Muscle of arm (tissue), 12 donors: ENCODE results near the gene ZNF205. TPM values are rescaled to one million over a fixed set of nuclear protein-coding genes. Genes with fewer than 3 reads are reported as not detected.
"Not testable (repeated sequence)": the region's sequence is repeated elsewhere in the genome, so short reads cannot be mapped to it uniquely, and the experiment has no call there.

ENCODE experiments used
- DNase-seq: peaks from one replicate; pipeline ENCODE4 v3.0.0-alpha.2; 2013
- polyA plus RNA-seq, 12 donors: library from polyadenylated mRNA; unstranded; fragments of 120-200 nt; gene quantifications; one replicate each; pipeline ENCODE4 v1.2.1, GENCODE V29; 2013; ENCODE audit not compliant: insufficient read length in 12 of 12

Gene ZNF205
- polyA plus RNA-seq, 12 donors = 10.3 to 20.5 (median 12.4) TPM; not detected in 1

DNA sequence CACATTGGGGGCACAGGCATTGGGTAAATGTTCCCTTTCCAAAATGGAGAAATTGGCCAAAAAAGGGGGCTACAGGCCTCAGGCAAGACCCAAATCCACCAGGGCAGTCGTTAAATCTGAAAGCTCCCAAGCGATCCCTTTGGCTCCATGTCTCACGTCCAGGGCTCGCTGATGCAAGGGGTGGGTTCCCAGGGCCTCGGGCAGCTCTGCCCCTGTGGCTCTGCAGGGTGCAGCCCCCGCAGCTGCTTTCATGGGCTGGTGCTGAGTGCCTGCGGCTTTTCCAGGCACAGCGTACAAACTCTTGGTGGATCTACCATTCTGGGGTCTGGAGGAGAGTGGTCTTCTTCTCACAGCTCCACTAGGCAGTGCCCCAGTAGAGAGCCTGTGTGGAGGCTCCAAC lies 29.0 kb upstream of the ZNF205 start:
- not testable (repeated sequence) for DNase-seq

DNA sequence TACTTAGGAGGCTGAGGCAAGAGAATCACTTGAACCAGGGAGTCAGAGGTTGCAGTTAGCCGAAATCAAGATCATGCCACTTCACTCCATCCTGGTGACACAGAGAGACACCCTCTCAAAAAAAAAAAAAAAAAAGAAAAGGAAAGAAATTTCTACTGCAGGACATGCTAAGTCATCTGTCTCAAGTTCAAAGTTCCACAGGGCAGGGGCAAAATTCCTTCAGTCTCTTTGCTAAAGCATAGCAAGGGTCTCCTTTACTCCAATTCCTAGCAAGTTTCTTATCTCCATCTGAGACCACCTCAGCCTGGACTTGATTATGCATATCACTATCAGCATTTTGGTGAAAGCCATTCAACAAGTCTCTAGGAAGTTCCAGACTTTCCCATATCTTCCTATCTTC lies 27.9 kb upstream of the ZNF205 start:
- DNase-seq = no peak

GRCh38 chr16:3084969-3085670 lies 27.3 kb upstream of the ZNF205 start:
- no peak for DNase-seq

DNA sequence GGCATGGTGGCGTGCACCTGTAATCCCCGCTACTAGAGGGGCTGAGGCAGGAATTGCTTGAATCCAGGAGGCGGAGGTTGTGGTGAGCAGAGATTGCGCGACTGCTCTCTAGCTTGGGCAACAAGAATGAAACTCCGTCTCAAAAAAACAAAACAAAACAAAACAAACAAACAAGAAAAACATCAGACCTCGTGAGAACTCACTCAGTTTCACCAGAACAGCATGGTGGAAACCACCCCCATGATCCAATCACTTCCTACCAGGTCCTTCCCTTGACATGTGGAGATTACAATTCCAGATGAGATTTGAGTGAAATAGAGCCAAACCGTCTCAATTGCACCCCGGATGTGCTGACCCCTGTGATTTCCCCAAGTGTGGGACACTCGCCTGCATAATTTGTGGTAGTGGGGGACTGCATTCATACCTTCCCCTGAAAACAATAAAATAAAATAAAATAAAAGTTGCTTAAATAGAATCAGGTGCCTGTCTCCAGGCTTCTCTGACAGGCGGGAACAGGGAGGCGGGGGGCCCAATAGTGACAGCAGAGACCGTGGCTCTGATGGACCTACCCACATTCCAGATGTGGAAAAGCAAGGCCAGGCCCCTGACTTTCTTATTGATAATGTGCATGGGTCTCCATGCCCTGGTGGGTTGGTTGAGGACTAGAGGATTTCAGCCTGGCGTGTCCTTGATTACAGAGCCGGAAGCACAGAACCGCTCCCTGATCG lies 26.4 kb upstream of the ZNF205 start:
- no peak for DNase-seq

GRCh38 chr16:3086596-3087242 lies 25.7 kb upstream of the ZNF205 start:
- no peak for DNase-seq

DNA sequence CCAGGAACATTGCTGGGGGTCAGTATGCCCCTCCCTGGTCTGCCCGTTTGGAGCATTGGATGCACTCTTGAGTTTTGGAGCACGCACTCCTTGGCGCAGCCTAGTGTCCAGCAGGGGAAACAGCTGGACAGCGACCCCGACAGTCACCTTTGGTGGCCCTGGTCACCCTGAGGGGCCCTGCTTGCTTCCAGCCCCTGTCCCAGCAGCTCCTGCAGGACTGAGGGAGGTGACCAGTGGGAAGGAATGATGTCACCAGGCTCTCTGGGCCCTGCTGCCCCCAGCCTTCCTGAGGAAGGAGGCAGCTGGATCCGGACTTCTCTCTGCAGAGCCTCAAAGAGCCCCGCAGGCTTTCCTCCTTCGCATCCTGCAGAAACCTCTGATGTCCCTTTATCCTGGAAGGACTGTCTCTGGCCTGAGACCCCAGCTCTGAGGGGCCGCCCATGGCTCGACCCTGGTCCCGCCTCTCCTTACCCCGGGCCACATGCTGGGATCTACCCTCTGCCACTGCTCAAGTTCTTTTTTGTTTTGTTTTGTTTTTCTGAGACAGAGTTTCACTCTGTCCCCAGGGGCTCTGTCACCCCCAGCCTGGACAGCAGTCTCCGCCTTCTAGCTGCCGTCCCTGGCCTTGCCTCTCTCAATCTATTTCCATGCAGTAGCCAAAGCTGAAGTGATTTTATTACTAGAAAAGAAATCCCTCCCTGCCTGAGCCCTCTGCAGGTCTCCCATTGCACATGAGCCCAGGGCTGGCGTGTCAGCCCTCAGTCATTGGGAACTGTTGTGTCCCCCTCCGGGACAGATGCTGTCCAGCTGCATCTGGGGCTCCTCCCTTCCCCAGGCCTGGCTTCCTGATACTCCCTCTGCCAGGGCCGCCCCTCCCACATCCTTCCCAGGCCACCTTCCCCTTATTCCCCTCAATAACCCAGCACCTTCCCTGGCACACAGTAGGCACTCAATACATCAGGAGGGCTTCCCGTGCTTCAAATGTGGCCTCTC lies 24.8 kb upstream of the ZNF205 start:
- DNase-seq = no peak

DNA sequence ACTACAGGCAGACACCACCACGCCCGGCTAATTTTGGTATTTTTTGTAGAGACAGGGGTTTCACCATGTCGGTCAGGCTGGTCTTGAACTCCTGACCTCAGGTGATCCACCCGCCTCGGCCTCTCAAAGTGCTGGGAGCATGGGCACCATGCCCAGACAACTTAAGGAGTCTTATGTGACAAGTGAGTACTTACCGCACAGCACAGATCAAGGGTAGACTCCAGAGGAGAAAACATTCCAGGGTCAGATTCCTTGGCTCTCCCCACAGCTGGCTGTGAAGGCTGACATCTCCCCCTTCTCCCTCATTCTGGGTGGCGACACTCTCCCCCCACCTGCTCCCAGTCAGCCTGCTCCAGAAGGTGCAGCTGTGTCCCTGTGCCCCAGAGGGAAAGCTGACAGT lies 23.9 kb upstream of the ZNF205 start:
- DNase-seq = no peak

DNA sequence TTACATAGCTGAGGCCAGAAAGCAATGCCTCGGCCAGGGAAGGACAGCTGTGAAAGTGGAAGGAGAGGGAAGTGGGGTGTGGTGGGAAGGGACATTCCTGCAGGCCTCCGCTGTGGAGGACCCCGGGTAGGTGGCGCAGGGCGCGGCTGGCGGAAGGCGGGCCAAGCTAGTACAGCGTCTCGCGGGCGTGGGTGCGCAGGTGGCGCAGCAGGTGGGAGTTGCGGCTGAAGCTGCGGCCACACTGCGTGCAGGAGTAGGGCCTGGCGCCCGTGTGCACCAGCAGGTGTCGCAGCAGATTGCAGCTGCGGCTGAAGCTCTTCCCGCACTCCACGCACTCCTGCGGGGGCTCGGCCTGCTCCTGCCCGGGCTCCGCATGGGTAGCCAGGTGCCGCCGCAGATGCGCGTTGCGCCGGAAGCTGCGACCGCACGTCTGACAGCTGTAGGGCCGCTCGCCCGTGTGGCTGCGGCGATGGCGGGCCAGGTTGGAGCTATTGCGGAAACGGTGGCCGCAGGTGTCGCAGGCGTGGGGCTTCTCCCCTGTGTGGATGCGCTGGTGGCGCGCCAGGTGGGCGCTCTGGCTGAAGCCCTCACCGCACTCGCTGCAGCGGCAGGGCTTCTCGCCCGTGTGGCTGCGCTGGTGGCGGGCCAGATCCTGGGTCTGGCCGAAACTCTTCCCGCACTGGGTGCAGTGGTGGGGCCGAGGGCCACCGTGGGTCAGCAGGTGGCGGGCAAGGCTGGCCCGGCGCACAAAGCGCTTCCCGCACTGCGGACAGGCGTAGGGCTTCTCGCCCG lies 23.3 kb upstream of the ZNF205 start:
- no peak for DNase-seq

DNA sequence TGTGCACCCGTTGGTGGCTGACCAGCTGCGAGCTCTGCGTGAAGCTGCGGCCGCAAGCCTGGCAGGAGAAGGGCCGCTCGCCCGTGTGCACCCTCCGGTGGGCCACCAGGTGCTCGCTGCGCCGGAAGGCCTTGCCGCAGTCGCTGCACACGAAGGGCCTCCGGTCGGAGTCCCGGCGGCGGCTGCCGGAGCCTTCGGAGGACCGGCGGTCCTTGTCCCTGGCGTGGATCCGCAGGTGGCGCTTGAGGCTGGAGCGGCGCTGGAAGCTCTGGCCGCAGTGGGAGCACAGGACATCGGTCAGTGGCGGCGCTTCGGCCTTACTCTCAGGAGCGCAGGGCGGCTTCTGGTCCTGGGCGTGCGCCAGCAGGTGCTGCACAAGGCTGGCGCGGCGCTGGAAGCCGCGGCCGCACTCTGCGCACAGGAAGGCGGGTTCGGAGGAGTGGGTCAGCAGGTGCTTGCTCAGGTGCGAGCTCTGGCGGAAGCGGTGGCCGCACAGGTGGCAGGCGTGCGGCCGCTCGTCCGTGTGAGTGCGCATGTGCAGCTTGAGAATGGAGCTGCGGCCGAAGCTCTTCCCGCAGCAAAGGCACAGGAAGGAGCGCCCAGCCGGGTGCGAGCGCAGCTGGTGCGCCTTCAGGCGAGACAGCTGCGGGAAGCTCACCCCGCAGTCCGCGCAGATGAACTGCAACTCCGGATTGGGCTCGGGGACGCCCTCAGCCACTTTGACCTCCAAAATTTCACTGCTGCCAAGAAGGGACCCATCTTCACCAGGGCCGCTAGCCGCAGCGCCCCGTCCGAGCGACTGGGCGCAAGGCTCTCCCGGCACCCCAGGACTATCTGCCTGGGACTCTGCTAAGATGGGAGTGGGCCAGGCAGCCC lies 22.4 kb upstream of the ZNF205 start:
- DNase-seq = no peak

DNA sequence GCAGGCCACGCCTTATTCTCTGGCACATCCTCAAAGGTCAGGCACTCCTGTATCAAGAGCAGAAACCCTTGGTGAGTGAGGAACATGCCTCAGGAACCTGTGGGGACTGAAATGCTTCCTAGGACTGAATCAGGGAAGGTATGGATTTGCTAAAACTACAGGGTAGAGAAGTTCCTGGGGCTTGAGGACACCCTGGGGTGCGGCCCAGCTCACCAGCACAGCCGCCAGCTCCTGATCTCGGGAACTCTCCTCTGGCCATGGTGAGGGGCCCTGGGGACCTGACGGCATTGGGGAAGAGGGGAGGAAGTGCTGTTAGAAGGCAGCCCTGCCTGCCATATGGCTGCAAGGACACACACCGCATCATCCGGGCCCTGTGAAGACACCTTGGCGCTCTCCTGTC lies 20.8 kb upstream of the ZNF205 start:
- DNase-seq = no peak

GRCh38 chr16:3092501-3092941 lies 19.9 kb upstream of the ZNF205 start:
- no peak for DNase-seq

DNA sequence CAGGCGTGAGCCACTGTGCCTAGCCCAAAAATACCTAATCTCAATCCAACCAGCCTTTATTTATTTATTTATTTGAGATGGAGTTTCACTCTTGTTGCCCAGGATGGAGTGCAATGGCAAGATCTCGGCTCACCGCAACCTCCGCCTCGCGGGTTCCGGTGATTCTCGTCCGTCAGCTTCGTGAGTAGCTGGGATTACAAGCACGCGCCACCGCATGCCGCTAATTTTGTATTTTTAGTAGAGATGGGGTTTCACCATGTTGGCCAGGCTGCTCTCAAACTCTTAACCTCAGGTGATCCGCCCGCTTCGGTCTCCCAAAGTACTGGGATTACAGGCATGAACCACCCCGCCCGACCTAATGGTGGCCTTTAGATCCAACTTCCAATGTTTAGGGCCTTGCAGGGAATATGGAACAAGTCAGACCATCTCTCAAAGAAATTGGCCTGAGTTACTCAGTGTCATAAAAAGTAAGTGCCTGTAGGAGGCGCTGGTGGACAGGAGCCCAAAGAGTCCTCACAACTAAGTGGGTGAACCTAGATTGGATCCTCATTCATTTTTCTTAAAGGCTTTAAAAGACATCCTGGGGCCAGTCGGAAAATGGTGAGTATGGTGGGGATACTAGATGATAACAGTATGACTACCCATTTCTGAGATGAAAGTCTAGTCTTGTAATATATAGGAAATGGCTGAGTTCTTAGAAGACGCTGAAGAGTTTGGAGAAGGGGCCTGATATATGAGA lies 17.9 kb upstream of the ZNF205 start:
- no peak for DNase-seq

DNA sequence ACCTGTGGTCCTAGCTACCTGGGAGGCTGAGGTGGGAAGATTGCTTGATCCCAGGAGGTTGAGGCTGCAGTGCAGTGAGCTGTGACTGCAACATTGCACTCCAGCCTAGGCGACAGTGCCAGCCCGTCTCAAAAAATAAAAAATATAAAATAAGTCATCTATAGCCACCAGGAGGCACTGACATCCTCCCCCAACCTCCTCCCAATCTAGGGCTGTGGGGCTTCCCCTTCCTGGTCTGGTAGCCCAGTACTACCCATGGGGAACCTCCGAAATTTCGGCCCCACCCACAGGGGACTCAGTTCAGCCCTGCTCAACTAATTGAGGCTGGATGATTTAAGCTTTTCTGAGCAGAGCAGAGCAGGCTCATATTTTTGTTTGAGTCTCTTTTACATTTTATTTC lies 16.5 kb upstream of the ZNF205 start:
- DNase-seq = no peak

GRCh38 chr16:3096362-3096761 lies 16.0 kb upstream of the ZNF205 start:
- no peak for DNase-seq

GRCh38 chr16:3097266-3097665 lies 15.1 kb upstream of the ZNF205 start:
- DNase-seq = no peak

DNA sequence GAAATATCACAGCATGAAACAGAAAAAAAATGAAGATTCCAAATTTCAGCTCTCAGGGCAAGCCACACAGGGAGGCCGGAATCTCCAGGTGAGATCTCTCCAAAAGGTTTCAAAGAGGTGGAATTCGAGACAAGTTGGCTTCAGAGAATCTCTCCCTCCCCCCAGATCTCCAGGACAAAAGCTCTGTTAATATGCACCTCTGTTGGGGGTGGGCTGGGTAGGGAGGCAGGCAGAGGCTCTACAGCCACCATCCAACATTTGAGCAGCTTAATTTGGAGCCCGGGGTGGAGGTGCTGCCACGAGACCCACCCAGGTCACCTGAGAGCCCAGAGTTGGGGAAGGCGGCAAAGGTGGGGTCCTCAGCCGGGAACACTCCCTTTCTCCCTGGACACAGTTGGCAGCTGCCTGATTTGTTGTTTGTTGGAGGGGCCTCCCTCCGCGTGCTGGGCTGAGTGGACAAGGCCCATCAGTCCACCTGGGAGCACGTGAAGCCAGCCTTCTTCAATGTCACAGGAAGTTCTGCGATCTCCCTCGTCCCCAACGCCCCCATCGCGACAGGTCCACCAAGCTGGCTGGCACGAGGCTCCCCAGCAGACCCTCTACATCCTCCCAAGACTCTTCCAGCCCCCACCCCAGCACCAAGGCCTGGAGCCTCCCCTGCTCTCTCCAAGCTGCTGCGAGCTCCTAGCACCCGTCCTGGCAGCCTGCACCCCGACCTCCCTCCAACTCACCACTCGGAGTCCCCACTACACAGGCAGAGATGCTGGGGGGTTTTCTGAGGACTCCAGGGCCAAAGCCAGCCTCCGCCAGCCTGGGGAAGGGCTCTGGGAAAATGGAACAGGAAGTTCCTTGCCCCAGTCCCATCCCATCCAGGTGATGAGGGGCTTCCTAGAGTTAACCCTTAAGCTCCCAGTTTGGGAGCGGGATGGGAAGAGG lies 13.7 kb upstream of the ZNF205 start, which contains the start of gene ZSCAN10:
ZSCAN10 (minus strand) TSS at position 836 of the 936 bp plus-strand sequence. CDS start 6,357 bp downstream, outside the sequence.
- DNase-seq = no peak

DNA sequence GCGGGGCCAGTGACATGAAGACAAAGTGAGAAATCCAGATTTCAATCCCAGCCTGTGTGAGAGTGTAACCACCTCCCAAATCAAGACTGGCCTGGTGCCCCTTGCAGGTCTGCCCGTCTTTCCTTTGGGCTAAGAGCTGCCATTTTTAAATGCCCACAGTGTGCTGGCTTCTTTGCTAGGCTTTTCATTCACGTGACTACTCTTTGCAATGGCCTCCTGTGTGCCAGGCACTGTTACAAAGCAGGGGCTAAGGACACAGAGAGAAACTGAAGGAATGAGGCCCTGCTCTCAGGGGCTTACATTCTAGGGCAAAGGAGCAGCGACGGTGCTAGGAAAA lies 13.0 kb upstream of the ZNF205 start:
- DNase-seq = no peak
